HTR-8/SVneo (cell line): ENCODE measurements around the gene MEST.
"Not testable (repeated sequence)": the region's sequence is repeated elsewhere in the genome, so short reads cannot be mapped to it uniquely, and the experiment has no call there.

Experiments
- DNase-seq: peaks from one replicate; pipeline ENCODE4 v3.0.0; 2011; ENCODE audit warnings: low spot score, mixed read lengths; ENCODE audit not compliant: insufficient read length
- FAIRE-seq: peaks from 2 replicates; lab custom pipeline; 2011; peaks lifted over from hg19 to GRCh38; lab: Jason Lieb, UNC

The MEST gene

GRCh38 chr7:130515315-130516040, 23.6 kb downstream of the MEST start:
- DNase-seq (no peak), FAIRE-seq (no peak)

- DNase-seq (no peak), FAIRE-seq (no peak)
Measured at GRCh38 chr7:130521258-130521951, 29.5 kb downstream of the MEST start.

- not testable (repeated sequence) for FAIRE-seq, DNase-seq
Measured at GRCh38 chr7:130523519-130524125, 31.7 kb downstream of the MEST start.

- DNase-seq (no peak), FAIRE-seq (no peak)
Measured at GRCh38 chr7:130524628-130525027, 32.7 kb downstream of the MEST start.

GRCh38 chr7:130527752-130528355, 36.0 kb downstream of the MEST start:
- FAIRE-seq, DNase-seq: not testable (repeated sequence)

- FAIRE-seq: no peak
Measured at GRCh38 chr7:130529417-130529816, 37.5 kb downstream of the MEST start.

GRCh38 chr7:130537894-130538293, 46.0 kb downstream of the MEST start:
- not testable (repeated sequence) for DNase-seq, FAIRE-seq

More at GRCh38 chr7:130529417-130529816, 37.5 kb downstream of the MEST start:
- no peak for DNase-seq

GRCh38 chr7:130541287-130541686, 49.4 kb downstream of the MEST start:
- not testable (repeated sequence) for FAIRE-seq, DNase-seq

- DNase-seq, FAIRE-seq: not testable (repeated sequence)
Measured at GRCh38 chr7:130542297-130542696, 50.4 kb downstream of the MEST start.

GRCh38 chr7:130543487-130544010, 51.7 kb downstream of the MEST start:
- DNase-seq: no peak
- FAIRE-seq: no peak

- FAIRE-seq: no peak
- DNase-seq: no peak
Measured at GRCh38 chr7:130544356-130544755, 52.5 kb downstream of the MEST start.

- FAIRE-seq (no peak), DNase-seq (no peak)
Measured at GRCh38 chr7:130553398-130554029, 61.6 kb downstream of the MEST start.

GRCh38 chr7:130554481-130554880, 62.6 kb downstream of the MEST start:
- DNase-seq: no peak

More at GRCh38 chr7:130554481-130554880, 62.6 kb downstream of the MEST start:
- FAIRE-seq: no peak
